Measurements from ENCODE around the gene TMEM205. TPM values are rescaled to one million over a fixed set of nuclear protein-coding genes. Genes with fewer than 3 reads are reported as not detected.
"Not testable (repeated sequence)": the region's sequence is repeated elsewhere in the genome, so short reads cannot be mapped to it uniquely, and the experiment has no call there.

Gene TMEM205
- polyA plus RNA-seq, 5 donors: 66.0 to 99.0 (median 79.6) TPM

DNA sequence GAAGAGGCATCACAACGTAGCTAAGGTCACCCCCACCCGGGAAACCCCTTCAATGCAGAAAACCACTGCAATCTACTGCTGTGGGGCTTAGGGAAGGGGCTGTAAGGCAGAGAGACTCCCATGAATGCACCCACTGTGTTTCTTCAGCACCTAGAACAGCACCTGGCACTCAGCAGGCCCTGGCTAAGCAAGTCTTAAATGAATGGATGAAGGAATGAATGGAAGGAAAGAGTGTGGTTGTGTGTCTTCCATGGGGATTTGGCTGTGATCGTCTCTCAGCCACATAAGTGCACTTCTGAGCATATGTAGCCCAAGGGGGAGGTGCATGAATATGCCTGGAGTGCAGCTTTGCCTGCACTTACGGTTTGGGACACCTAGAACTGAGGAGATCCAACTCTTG lies 3.1 kb upstream of the TMEM205 start:
- DNase-seq: no peak

DNA sequence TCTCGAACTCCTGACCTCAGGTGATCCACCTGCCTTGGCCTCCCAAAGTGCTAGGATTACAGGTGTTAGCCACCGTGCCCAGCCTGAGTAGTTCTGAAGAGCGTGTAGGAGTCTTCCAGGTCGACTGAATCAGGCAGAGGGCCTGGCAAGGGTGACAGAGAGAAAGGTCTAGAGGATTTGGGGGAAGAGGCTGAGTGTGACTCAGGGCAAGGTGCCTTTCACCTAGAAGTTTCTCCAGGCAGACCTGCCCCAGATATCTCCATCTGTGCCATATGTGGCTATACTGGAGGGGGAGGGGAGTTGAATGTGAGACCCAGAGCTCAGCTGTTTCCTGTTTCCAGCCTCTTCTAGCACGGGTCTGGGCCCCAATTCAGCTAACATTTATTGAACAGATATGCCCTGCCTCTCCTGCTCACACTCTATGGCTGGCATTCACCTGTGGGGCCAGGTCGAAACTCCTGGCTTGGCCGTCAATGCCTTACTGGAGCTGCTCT lies 1.5 kb upstream of the TMEM205 start:
- no peak for DNase-seq

DNA sequence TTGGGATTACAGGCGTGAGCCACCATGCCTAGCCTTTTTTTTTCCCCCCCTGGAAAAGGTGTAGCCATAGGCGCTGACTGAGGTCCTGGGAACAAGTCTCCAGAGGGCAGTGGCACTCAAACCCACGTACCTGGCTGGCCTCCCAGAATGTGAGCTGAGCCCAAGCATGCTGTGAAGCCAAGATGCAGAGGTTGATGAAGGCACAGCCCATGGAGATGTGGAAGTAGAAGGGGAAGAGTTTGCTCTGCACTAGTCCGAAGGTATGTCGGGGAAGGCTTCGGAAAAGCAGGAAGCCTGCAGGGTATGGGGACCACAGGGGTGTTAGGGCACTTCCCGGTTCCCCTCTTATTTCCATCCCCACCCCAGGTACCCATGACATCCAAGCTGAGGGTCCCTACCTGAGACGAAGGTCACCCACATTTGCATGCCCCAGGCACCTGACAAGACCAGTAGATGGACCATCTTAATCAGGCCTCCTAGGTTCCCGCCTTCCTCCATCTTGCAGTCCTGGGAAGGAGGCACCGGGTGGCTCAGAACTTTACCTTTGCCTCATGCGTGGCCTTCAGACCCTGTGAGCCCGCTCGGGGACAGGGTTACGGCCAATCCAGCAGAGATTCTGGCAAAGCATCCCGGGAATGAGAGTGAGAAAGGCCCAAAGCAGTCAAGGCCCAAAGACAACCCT lies 805 bp downstream of the TMEM205 start:
- DNase-seq: no peak

DNA sequence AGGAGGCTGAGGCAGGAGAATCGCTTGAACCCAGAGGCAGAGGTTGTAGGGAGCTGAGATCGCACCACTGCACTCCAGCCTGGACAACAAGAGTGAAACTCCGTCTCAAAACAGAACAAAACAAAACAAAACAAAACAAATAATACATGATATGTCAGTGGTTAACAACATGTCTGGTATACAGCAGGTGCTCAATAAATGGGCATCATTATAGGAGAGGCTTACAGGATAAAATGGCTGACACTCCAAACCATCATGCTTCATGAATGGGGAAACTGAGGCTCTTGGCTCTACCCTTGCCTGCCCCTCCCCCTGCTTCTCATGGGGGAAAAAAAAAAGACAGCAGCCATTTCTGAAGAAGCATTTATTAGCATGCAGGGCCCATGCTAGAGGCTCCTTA lies 3.6 kb downstream of the TMEM205 start:
- no peak for DNase-seq

DNA sequence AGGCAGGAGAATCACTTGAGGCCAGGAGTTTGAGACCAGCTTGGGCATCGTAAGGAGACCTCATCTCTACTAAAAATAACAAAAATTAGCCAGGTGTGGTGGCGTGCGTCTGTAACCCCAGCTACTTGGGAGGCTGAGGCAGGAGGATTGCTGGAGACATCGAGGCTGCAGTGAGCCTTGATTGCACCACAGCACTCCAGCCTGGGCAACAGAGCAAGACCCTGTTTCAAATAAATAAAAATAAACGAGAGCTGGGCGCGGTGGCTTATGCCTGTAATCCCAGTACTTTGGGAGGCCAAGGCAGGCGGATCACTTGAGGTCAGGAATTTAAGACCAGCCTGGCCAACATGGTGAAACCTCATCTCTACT lies 6.0 kb downstream of the TMEM205 start:
- DNase-seq: not testable (repeated sequence)

DNA sequence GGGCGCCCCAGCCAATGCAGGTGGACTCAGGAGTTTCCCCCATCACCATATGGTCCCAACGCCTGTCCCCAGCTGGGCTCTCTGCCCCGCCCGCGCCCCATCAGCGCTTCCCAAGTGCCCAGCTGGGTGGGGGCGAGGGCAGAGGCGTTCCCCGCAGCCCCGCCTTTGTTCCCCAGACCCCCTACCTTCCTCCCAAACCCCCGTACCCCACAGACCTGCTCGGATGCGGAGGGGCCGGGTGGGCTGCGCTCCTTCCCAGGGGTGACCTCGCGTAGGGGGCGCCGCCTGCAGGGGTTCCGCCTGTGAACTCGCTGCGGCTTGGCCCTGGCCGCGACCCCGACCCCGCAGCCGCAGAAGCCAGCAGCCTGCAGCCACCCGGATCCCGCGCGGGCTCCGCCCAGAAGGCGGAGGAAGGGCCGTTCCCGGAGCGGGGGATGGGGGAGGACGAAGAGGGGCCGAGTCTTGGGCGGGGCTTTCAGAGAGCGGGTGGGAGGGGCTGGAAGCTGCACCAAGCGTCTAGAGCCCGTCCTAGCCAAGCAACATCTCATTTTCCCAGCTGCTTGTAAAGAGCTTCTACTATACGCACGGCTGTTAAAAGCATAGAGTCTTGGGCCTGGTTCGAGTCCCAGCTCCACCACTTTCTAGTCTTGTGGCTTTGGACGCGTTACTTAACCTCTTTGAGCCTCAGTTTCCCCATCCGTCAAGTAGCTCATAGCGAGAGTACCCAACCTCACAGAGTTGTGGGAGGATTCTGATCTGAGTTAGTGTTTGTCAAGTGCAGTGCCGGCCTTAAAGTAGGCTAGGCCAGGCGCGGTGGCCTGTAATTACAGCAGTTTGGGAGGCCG lies 6.6 kb downstream of the TMEM205 start, which contains the start of gene RAB3D:
Gene RAB3D, minus strand, starts transcription at position 404 of the 845 bp plus-strand sequence. CDS start 2,258 bp downstream, outside the sequence.
- peak; percentile 87 to 91 for DNase-seq

DNA sequence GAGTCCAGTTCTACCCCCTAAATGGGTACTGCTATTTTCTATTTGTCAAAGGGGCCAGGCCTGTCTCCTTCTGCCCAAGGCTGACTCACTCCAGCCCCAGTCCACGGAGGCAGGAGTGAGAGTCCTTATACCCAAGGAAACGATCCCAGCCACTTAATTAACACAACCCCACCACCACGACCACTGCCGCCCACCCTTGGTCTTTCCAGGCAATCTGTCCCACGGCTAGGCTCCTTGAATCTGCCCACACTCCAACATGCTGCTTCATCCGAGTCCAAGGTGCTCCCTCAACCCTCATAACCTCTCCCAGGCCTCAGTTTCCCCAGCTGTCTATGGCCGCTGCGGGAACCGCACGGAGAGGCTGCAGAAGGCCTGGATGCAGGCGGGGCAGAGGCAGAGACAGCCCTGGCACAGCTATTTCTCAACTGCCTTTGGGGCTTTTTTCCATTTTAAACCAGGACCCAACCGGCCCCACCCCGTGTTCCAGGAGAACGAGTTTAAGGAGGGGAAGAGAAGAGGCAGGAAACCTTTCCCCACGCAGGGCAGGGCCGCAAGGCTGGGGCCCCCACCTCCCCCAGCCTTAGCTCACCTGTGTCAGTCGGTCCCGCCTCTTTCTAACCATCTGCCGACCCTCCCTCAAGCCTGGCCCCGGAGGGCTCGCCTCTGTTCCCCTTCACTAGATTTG lies 7.4 kb downstream of the TMEM205 start:
- DNase-seq: no peak

DNA sequence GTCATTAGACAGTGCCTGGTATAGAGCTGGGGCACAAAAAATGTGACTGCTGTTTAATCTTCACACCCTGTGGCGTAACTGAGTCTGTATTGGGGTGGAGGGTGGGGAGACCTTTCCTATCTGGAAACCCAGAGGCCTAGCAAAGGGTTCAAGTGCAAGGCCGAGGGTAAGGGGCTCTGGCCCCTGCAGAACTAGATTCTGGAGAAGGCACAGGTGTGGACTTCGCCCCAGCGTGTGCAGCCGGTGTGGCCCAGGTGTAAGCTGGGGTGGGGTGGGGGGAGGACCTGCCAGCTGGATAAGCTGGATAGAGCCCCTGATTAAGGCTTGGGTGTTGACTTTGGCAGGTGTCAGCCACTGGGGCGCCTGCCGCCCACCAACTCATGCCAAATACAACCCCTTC lies 7.9 kb downstream of the TMEM205 start:
- DNase-seq: no peak

DNA sequence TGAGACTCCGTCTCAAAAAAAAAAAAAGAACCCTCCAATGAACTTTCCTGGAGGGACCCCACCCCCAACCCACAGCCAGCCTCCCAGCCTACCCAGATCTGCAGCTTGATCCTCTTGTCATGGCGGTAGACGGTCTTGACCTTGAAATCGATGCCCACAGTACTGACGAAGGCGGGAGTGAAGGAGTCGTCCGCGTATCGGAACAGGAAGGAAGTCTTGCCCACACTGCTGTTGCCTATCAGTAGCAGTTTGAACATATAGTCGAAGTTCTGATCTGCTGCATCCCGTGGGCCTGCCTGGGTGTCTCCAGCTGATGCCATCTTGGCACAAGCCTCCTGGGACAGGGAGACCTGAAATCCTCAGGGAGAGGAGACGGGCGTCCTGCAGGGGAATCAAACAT lies 9.0 kb downstream of the TMEM205 start:
- DNase-seq: no peak

DNA sequence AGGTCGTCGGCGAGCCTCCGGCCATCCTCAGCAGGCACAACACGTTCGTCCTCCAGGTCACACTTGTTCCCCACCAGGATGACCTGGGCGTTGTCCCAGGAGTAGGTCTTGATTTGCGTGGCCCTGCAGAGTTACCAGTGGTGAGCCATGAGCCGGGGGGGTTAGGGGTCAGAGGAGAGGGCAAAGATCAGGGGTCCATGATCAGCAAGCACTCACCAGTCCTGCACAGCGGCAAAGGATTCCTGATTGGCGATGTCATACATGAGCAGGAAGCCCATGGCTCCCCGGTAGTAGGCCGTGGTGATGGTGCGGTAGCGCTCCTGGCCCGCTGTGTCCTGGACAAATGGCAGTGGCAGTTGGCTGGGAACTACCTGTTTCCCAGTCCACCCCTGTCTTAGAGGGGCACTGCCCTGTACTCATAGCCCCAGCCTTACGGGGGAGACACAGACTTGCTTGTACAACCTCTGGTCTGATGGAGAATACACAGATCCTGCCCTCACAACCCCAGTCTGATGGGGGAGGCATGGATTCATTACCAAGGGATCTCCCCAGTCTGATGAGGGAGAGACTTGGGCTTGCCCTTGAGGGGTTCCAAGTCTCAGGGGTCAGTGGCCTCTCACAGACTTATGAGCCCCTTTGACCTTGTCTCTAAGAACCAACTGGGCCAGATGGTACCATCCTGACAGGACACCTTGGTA lies 10.5 kb downstream of the TMEM205 start:
- DNase-seq: no peak

DNA sequence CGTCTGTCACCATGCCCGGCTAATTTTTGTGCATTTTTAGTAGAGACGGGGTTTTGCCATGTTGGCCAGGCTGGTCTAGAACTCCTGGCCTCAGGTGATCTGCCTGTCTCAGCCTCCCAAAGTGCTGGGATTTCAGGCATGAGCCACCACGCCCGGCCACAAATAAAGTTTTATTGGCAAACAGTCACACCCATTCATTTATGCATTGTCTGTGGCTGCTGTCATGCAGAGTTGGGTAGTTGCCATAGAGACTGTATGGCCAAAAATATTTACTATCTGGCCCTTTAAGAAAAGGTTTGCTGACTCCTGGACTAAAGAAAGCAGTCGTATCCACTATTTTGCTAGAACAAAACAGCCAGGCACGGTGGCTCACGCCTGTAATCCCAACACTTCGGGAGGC lies 12.2 kb downstream of the TMEM205 start:
- not testable (repeated sequence) for DNase-seq

DNA sequence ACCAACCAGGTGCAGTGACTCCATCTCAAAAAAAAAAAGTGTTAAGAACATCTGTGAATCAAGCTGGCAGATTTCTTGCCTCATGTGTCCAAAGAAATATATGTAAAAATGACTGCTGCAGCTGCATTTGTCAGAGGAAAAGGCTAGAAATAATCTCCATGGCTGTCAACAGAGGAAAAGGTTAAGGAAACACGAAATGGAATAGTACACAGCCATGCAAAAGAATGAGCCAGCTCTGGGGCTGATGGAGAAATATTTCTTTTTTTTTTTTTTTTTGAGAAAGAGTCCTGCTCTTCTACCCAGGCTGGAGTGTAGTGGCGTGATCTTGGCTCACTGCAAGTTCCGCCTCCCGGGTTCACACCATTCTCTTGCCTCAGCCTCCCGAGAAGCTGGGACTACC lies 13.2 kb downstream of the TMEM205 start:
- DNase-seq: no peak

DNA sequence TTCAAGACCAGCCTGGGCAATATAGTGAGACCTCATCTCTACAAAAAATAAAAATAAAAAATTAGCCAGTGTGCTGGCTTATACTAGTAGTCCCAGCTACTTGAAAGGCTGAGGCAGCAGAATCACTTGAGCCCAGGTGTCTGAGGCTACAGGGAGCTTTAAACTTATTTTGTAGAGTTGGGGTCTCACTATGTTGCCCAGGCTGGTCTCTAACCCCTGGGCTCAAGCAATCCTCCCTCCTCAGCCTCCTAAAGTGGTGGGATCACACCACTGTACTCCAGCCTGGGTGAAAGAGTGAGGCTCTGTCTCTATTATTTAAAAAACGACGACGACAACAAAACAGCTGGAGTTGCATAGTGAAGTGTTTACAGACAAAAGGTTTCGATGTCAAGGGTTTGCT lies 14.6 kb downstream of the TMEM205 start:
- DNase-seq: no peak

DNA sequence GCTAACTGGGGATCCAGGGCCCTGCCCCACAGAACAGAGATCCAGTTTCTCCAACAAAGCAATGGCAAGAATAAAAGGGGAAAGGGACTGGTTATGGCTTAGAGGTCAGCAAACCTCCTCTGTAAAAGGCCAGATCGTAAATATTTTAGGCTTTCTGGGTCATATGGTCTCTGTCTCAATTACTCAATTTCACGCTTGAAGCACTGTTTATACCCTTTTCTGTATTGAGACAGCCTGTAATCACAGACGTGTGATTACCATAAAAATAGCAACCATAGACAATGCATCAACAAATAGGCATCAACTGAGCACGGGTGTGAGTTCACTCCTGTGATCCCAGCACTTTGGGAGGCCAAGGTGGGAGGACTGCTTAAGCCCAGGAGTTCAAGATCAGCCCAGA lies 15.9 kb downstream of the TMEM205 start:
- DNase-seq: no peak

DNA sequence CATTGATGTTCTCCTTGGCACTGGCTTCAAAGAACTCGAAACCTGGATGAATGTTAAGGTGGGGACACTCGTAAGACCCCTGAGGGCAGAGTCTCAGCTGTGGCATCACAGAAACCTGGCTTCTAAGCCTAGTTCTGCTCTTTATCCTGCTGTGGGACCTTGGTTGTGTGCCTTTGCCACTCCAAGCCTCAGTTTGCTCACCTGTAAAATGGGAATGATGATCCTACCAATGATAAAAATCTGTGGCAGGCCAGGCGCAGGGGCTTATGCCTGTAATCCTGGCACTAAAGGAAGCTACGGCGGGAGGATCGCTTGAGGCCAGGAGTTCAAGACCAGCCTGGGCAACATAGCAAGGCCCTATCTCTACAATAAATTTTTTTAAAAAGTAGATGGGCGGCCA lies 20.5 kb downstream of the TMEM205 start:
- no peak for DNase-seq

DNA sequence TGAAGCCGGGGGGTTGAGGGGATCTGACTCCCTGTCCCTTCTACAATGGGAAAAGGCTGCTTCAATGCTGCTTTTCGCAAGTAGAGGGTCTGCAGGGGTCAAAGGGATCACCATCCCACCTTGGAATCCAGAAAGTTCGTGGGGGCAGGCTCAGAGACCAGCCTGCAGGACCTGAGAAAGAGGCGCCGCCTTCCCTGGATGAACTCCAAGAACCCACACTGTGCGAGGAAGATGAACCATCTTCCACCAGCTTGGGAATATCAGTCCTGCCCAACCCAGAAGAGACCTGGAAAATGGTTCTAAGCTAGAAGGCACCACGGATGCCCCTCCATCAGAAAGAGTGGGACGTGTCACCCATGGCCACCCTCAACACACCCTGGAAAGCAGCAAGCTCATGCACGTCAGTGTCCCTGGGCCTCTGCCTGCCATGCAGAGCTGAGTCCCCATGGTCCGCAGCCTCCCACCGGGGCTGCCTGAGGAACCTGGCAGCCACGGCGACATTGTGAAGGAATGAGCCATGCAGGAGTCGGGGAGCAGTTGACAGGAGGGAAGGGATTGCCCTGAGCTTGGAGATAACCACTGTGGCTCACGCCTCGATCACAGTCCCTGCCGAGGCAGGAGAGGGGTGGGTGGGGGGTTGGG lies 21.2 kb downstream of the TMEM205 start:
- no peak for DNase-seq

DNA sequence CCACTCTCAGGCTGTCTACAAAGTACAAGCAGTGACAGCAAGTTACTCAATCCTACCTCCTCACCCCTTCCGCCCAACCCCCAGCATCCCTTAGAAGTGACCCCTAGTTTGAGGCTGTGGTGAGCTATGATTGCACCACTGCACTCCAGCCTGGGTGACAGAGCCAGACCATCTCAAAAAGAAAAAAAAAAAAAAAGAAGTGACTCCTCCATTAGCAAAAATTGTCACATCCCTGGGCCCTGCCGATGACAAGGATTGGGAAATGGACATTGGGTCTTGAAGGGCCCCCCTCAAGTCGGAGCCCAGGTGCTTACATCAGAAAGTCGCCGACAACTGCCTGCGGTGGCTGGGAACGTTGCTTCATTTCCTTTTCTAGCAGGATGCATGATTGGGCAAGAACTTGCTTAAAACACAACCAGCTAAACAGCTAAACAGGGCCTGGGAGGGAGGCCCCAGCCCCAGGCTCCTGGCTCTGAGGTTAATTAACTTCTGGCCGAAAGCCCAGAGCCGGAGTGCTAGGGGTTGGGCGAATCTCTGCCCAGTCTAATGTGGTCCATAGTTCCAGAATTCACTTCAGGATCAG lies 21.9 kb downstream of the TMEM205 start:
- DNase-seq: peak; percentile 90 to 91

DNA sequence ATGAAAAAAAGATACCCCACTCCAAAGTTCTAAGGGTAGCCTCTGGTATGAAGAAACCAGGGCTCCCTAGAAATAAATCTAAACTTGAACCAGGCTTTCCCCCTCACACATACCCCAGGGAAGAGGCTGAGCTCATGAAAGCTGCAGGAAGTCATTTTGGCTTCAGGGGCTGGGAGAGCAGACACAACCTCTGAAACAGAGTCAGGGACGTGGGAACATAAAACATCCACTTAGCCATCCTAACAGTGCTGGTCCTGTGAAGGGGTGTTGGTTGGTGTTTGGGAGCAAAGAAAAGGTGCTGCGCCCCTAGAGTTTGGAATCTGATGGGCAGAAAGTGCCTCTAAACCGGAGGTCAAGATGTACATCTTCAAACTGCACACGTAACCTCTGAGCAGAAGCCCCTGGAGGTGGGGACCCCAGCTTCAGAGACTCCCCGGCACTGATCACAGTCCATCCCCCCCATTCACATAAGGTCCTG lies 22.4 kb downstream of the TMEM205 start:
- no peak for DNase-seq

DNA sequence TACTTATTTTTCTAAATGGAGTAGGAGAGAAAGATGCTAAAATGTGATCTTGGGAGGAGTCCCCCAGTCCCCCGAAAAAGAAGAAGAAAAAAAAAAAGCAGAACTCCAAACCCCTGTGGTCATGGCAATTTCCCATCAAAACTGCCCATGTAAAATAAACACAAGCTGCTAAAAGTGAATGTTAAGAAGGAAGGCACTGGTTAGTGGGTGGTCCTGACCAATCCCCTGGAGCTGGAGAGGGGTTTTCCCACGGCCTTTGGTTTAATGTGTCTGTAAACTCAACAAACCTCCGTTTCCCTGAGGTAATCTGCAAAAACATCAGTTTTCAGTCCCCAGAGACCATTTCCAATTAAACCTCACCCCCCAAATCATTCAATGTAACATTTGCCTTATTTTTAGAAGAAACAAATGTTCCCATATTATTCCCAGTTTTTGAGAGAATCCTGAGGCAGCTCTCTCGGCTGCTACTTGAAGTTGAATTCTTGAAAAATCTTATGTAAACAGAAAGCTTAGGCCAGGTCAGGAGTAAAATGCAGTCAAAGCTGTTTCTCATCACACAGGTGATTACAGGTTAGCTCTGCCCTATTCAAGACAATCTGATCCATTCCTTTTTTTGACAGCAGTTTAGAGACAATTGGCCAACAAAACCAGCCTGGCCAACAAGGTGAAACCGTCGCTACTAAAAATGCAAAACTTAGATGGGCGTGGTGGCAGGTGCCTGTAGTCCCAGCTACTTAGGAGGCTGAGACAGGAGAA lies 23.6 kb downstream of the TMEM205 start:
- peak in 1 of 2 donors; percentile 11 for DNase-seq
